ENCODE data around the gene DAZAP2.
A peak's percentile ranks its signal among the peaks of the same experiment; 100 is the strongest.

Gene DAZAP2

GRCh38 chr12:51238510-51239334, at the start of gene DAZAP2:
Gene DAZAP2 (plus strand): TSS chr12:51238826. CDS start chr12:51238908, 82 bp downstream.
- DNase-seq (ENCODE audit: low spot score): peak; percentile 96

- no peak for DNase-seq (ENCODE audit: low spot score)
Observed at GRCh38 chr12:51189790-51190355, 48.8 kb upstream of the DAZAP2 start.

- no peak for DNase-seq (ENCODE audit: low spot score)
Observed at GRCh38 chr12:51190820-51191219, 47.8 kb upstream of the DAZAP2 start.

GRCh38 chr12:51191516-51192283, 46.9 kb upstream of the DAZAP2 start:
- no peak for DNase-seq (ENCODE audit: low spot score)

GRCh38 chr12:51192284-51192671, 46.3 kb upstream of the DAZAP2 start:
- DNase-seq (ENCODE audit: low spot score): no peak

GRCh38 chr12:51195841-51196240, 42.8 kb upstream of the DAZAP2 start:
- no peak for DNase-seq (ENCODE audit: low spot score)

GRCh38 chr12:51196547-51196946, 42.1 kb upstream of the DAZAP2 start:
- no peak for DNase-seq (ENCODE audit: low spot score)

GRCh38 chr12:51197736-51198567, 40.7 kb upstream of the DAZAP2 start:
- DNase-seq (ENCODE audit: low spot score): no peak

GRCh38 chr12:51198568-51199365, 39.9 kb upstream of the DAZAP2 start:
- no peak for DNase-seq (ENCODE audit: low spot score)

- no peak for DNase-seq (ENCODE audit: low spot score)
Observed at GRCh38 chr12:51199366-51199945, 39.2 kb upstream of the DAZAP2 start.

- DNase-seq (ENCODE audit: low spot score): no peak
Observed at GRCh38 chr12:51200156-51200555, 38.5 kb upstream of the DAZAP2 start.

GRCh38 chr12:51200806-51201205, 37.8 kb upstream of the DAZAP2 start:
- DNase-seq (ENCODE audit: low spot score): no peak

- DNase-seq (ENCODE audit: low spot score): no peak
Observed at GRCh38 chr12:51202718-51203117, 35.9 kb upstream of the DAZAP2 start.

GRCh38 chr12:51205350-51205749, 33.3 kb upstream of the DAZAP2 start:
- DNase-seq (ENCODE audit: low spot score): no peak

GRCh38 chr12:51208016-51208660, 30.5 kb upstream of the DAZAP2 start:
- no peak for DNase-seq (ENCODE audit: low spot score)

- no peak for DNase-seq (ENCODE audit: low spot score)
Observed at GRCh38 chr12:51209259-51209658, 29.4 kb upstream of the DAZAP2 start.

- DNase-seq (ENCODE audit: low spot score): no peak
Observed at GRCh38 chr12:51210690-51211395, 27.8 kb upstream of the DAZAP2 start.

- no peak for DNase-seq (ENCODE audit: low spot score)
Observed at GRCh38 chr12:51214895-51215294, 23.7 kb upstream of the DAZAP2 start.

GRCh38 chr12:51216642-51217041, 22.0 kb upstream of the DAZAP2 start:
- no peak for DNase-seq (ENCODE audit: low spot score)
